K562 (cell line): ENCODE measurements around the gene LONRF2. TPM values are rescaled to one million over a fixed set of nuclear protein-coding genes. Genes with fewer than 3 reads are reported as not detected.

Experiments used
- ATAC-seq: fragments of 200-7000 bp; cut with Tn5 transposase; 3 replicates; pipeline ENCODE4 v1.9.1; 2020; ENCODE audit warnings: moderate library complexity
- BruUV-seq: library from RNA; stranded (reverse); fragments of 400-500 nt; replicated peaks from 2 replicates; lab custom pipeline; 2021; lab: Mats Ljungman, UMichigan
- CTCF ChIA-PET: fragments of 300-600 bp; formaldehyde crosslinking; extraction: SDS; loops from one replicate; lab custom pipeline; 2021; ENCODE audit warnings: low intra/inter-chr PET ratio; lab: Yijun Ruan, JAX
- POLR2A ChIA-PET: fragments of 300-600, 350-650 bp; sonication (Branson Sonifier 250); formaldehyde crosslinking; extraction: SDS; loops from one replicate; lab custom pipeline; 2021; ENCODE audit warnings: antibody characterized with exemption, inconsistent platforms; lab: Yijun Ruan, JAX
- DNase-seq, 4 experiments: peaks; one replicate each; pipeline versions ENCODE4 v3.0.0 to v3.0.0-alpha.2; 2011 to 2018; ENCODE audit warnings: low spot score in 3 of 4, mixed read lengths in 3 of 4; ENCODE audit errors: extremely low read depth in 1 of 4
- FAIRE-seq: peaks from 2 replicates; lab custom pipeline; 2011; peaks lifted over from hg19 to GRCh38; lab: Jason Lieb, UNC
- H2AFZ ChIP-seq: 2 replicates; pipeline ENCODE4 v1.6.0; 2011; ENCODE audit warnings: low read depth, low read length, control low read depth, inconsistent platforms
- H3K27ac ChIP-seq: fragments of 200-600 bp; 3 replicates; pipeline ENCODE4 v1.8.0; 2011; ENCODE audit warnings: low read depth, mild to moderate bottlenecking, control low read depth, inconsistent platforms, low read length, moderate library complexity, mixed read lengths; ENCODE audit errors: extremely low read depth
- H3K27me3 ChIP-seq, 2 experiments: fragments of 300-600 bp in 1 of 2; 2 replicates in 1 of 2; 3 replicates in 1 of 2; pipeline versions ENCODE4 v1.6.0 to v1.8.0; 2011; ENCODE audit warnings: inconsistent platforms in 2 of 2, low read length in 2 of 2, mild to moderate bottlenecking in 1 of 2, mixed read lengths in 1 of 2, moderate library complexity in 1 of 2; ENCODE audit not compliant: control insufficient read depth in 2 of 2, insufficient read depth in 2 of 2
- H3K36me3 ChIP-seq: fragments of 300-600 bp; 3 replicates; pipeline ENCODE4 v1.8.0; 2011; ENCODE audit warnings: mild to moderate bottlenecking, low read length, inconsistent platforms; ENCODE audit not compliant: control insufficient read depth, insufficient read depth
- H3K4me1 ChIP-seq, 2 experiments: fragments of 200-600 bp in 1 of 2; replicated peaks in 1 of 2; 2 replicates in 1 of 2; 3 replicates in 1 of 2; pipeline versions ENCODE4 v1.5.1 to v1.8.0; 2011; ENCODE audit warnings: inconsistent platforms in 2 of 2, low read length in 2 of 2, mild to moderate bottlenecking in 1 of 2, mixed read lengths in 1 of 2, moderate library complexity in 1 of 2; ENCODE audit not compliant: control insufficient read depth in 2 of 2, insufficient read depth in 2 of 2
- H3K4me2 ChIP-seq: 2 replicates; pipeline ENCODE4 v1.6.1; 2011; ENCODE audit warnings: low read length, control low read depth, inconsistent platforms, mixed read lengths; ENCODE audit not compliant: insufficient read depth
- H3K4me3 ChIP-seq: fragments of 200-600 bp; sonication (generic), shearing (Covaris generic); 2 replicates; pipeline ENCODE4 v1.5.1; 2016; ENCODE audit warnings: control low read depth, inconsistent platforms
- H3K79me2 ChIP-seq: fragments of 200-600 bp; 3 replicates; pipeline ENCODE4 v1.8.0; 2011; ENCODE audit warnings: low read length, inconsistent platforms; ENCODE audit not compliant: control insufficient read depth, insufficient read depth
- H3K9ac ChIP-seq, 2 experiments: 2 replicates each; pipeline versions ENCODE4 v1.6.0 to v1.6.1; 2011; ENCODE audit warnings: low read depth in 2 of 2, low read length in 2 of 2, control low read depth in 1 of 2, inconsistent platforms in 1 of 2, mild to moderate bottlenecking in 1 of 2, mixed read lengths in 1 of 2; ENCODE audit not compliant: insufficient read depth in 1 of 2
- H3K9me1 ChIP-seq: one replicate; pipeline ENCODE4 v1.6.0; 2011; ENCODE audit warnings: inconsistent platforms, mild to moderate bottlenecking, low read length, moderate library complexity; ENCODE audit not compliant: control insufficient read depth, insufficient read depth
- H3K9me3 ChIP-seq: replicated peaks from 2 replicates; pipeline ENCODE4 v1.5.1; 2011; ENCODE audit warnings: low read depth, low read length, inconsistent platforms; ENCODE audit not compliant: control insufficient read depth, insufficient read depth
- H4K20me1 ChIP-seq: replicated peaks from 2 replicates; pipeline ENCODE4 v1.6.1; 2011; ENCODE audit warnings: low read length, inconsistent platforms, mixed read lengths; ENCODE audit not compliant: control insufficient read depth, insufficient read depth
- ATF6 ChIP-seq: sonication (generic); formaldehyde crosslinking; IDR thresholded peaks from 2 replicates; pipeline ENCODE4 v1.4.0; 2020; ENCODE audit warnings: mild to moderate bottlenecking, missing genetic modification reagents
- FOXP4 ChIP-seq: sonication (generic); formaldehyde crosslinking; IDR thresholded peaks from 2 replicates; pipeline ENCODE4 v1.8.0; 2022; ENCODE audit warnings: mild to moderate bottlenecking, missing genetic modification reagents, borderline replicate concordance
- HMG20B ChIP-seq: fragments of 250-450 bp; sonication (Bioruptor Pico); IDR thresholded peaks from 2 replicates; pipeline ENCODE4 v1.5.0; 2021; ENCODE audit warnings: mild to moderate bottlenecking
- KAT8 ChIP-seq: fragments of 450-650 bp; IDR thresholded peaks from 2 replicates; pipeline ENCODE4 v1.6.1; 2016; ENCODE audit warnings: low read depth, mild to moderate bottlenecking
- LARP7 ChIP-seq: fragments of 450-650 bp; IDR thresholded peaks from 2 replicates; pipeline ENCODE4 v1.6.1; 2016
- NCOA6 ChIP-seq: fragments of 450-650 bp; IDR thresholded peaks from 2 replicates; pipeline ENCODE4 v1.6.1; 2017; ENCODE audit warnings: mild to moderate bottlenecking
- PML ChIP-seq: IDR thresholded peaks from 2 replicates; pipeline ENCODE4 v1.6.1; 2012; ENCODE audit warnings: low read length, inconsistent platforms
- SMAD4 ChIP-seq: fragments of 250-450 bp; sonication (Bioruptor Pico); conservative IDR thresholded peaks from 2 replicates; pipeline ENCODE4 v1.8.0; 2021; ENCODE audit warnings: inconsistent platforms, mild to moderate bottlenecking, moderate library complexity
- TBP ChIP-seq: optimal IDR thresholded peaks from 2 replicates; pipeline ENCODE3; 2011; ENCODE audit warnings: low read depth, low read length, improper control_type of control experiment
- ZBTB11 ChIP-seq, 3 experiments: fragments of 200-800 bp in 1 of 3; fragments of 250-450 bp in 1 of 3; fragments of 450-650 bp in 1 of 3; sonication (Bioruptor Pico) in 1 of 3; sonication (Bioruptor generic) in 1 of 3; formaldehyde crosslinking in 1 of 3; IDR thresholded peaks; 2 replicates each; pipeline versions ENCODE4 v1.6.1 to v1.8.0; 2016 to 2022; ENCODE audit warnings: mild to moderate bottlenecking in 2 of 3, missing genetic modification characterization in 2 of 3, missing compliant biosample characterization in 1 of 3, moderate library complexity in 1 of 3
- ZKSCAN1 ChIP-seq: fragments of 150-350 bp; IDR thresholded peaks from 2 replicates; pipeline ENCODE4 v1.6.1; 2016; ENCODE audit warnings: low read depth, low read length
- ZNF124 ChIP-seq: sonication (generic); formaldehyde crosslinking; IDR thresholded peaks from 2 replicates; pipeline ENCODE4 v1.8.1; 2022; ENCODE audit warnings: missing genetic modification reagents
- ZNF347 ChIP-seq: fragments of 450-650 bp; formaldehyde crosslinking; IDR thresholded peaks from 2 replicates; pipeline ENCODE4 v1.4.0; 2020; ENCODE audit warnings: low read depth, mild to moderate bottlenecking, moderate library complexity
- ZNF764 ChIP-seq: fragments of 250-450 bp; sonication (Bioruptor Pico); IDR thresholded peaks from 2 replicates; pipeline ENCODE4 v1.4.0; 2020; ENCODE audit warnings: low read depth, mild to moderate bottlenecking, moderate library complexity
- WGBS: fragments of 100-300 bp; shearing (Covaris generic); methylation state at CpG from one replicate; pipeline ENCODE4 v1.1.6; 2016; ENCODE audit warnings: low coverage, mixed read lengths; ENCODE audit not compliant: insufficient coverage; ENCODE audit errors: missing lambda C conversion rate; 5-methylcytosine and 5-hydroxymethylcytosine counted together
- in situ Hi-C: fragments of 300-500 bp; cut with MboI; formaldehyde crosslinking; loops from 4 replicates; pipeline ENCODE4 v1.15.0; 2018; ENCODE audit warnings: inconsistent platforms, mixed read lengths
- intact Hi-C: fragments of 100-400 bp; cut with micrococcal nuclease; formaldehyde crosslinking; loops from 2 replicates; pipeline ENCODE4 v1.14.2; 2022
- polyA plus RNA-seq, 8 experiments: library from polyadenylated mRNA; depleted of rRNA in 4 of 8; stranded (reverse) in 5 of 8; unstranded in 3 of 8; fragments of >200 nt; fragmentation: Nextera tagmentation in 2 of 8; fragmentation: Illumina TruSeq in 1 of 8; extraction: Ambion mirVana in 2 of 8; extraction: Trizol in 1 of 8; gene quantifications; 2 replicates each; pipeline versions ENCODE4 v1.2.1 to v1.2.3, GENCODE V29; 2011 to 2014; ENCODE audit warnings: inconsistent platforms in 1 of 8, missing spikeins in 1 of 8
- total RNA-seq, 7 experiments: library from RNA; depleted of rRNA in 6 of 7; stranded (reverse); fragments of >200 nt in 6 of 7; fragmentation: Illumina TruSeq in 2 of 7; extraction: Trizol in 2 of 7; gene quantifications; 2 replicates each; pipeline versions ENCODE4 v1.2.1 to v1.2.3, GENCODE V29; 2011 to 2021; ENCODE audit warnings: low replicate concordance in 1 of 7

Gene LONRF2
- total and polyA plus RNA-seq, 9 of the 15 experiments (the other 6 are each of a cell fraction or from before 2014, with no cell fraction given), result 0.35 to 5.0 (median 2.7) TPM

GRCh38 chr2:100292022-100292580, 30.2 kb downstream of the LONRF2 start:
- WGBS, result 0% methylated on average over 4 of the region's 4 CpGs
- peak; percentile 86 to 96 (median 88) for DNase-seq
- no TSS peak for BruUV-seq
- FAIRE-seq, result peak; percentile 100
- Histone ChIP-seq H3K27ac (peak overlapping the region; percentile 94), H3K4me1 (peaks cover 20 to 36% of the 10 kb centered on the region in 2 experiments), H3K9me1 (no peaks in the 10 kb centered on the region), H3K4me3 (no peak overlapping the region), H3K27me3 (no peaks in the 10 kb centered on the region), H3K9me3 (no peaks in the 10 kb centered on the region), H3K9ac (peak overlapping the region in 1 of 2 experiments; percentile 82; a peak in 2 of 4 replicates), H3K36me3 (peaks cover 24% of the 10 kb centered on the region; the same call in 2 of the 3 replicates), H4K20me1 (no peaks in the 10 kb centered on the region), H2AFZ (peak overlapping the region; percentile 82), H3K4me2 (peak overlapping the region; percentile 76), H3K79me2 (no peaks in the 10 kb centered on the region)
- intact Hi-C loops, result no loop called here
- in situ Hi-C loops, result no loop called here
- ATAC-seq, result peak; percentile 90
- CTCF ChIA-PET, result interaction anchor here (0.6 to 0.9 kb wide), 2 partner anchors 30 to 83 kb away, joined by 3 read pairs; no protein-coding TSS in a partner anchor
- POLR2A ChIA-PET, result interaction anchor here (0.6 to 2.5 kb wide), 8 partner anchors 9 to 465 kb away, joined by 3 to 13 read pairs (median 6); no protein-coding TSS in a partner anchor
- peak; percentile 92 for TF ChIP-seq SMAD4 (CRISPR knock-in tag)
- peak; percentile 51 for TF ChIP-seq TBP
- TF ChIP-seq HMG20B (CRISPR knock-in tag), result no peak
- 0 out of 2 replicates have a peak, but pooled peaks have one; percentile 45 for TF ChIP-seq ZKSCAN1
- no peak for TF ChIP-seq KAT8
- peak; percentile 62; the same call in 1 of the 2 replicates for TF ChIP-seq PML
- no peak for TF ChIP-seq FOXP4 (CRISPR knock-in tag)
- no peak for TF ChIP-seq LARP7
- no peak for TF ChIP-seq ZNF347 (CRISPR knock-in tag)
- TF ChIP-seq ZBTB11 (CRISPR knock-in tag; IDR thresholded peaks at IDR 0.05), result peak in 1 of 3 experiments; percentile 67; a peak in 2 of 6 replicates
- TF ChIP-seq ZNF764 (CRISPR knock-in tag), result no peak
- TF ChIP-seq NCOA6, result no peak
- TF ChIP-seq ZNF124 (CRISPR knock-in tag), result no peak
- no peak for TF ChIP-seq ATF6
